ENCODE data around the gene CYTH1.

GRCh38 chr17:78742901-78743300, 39.2 kb downstream of the CYTH1 start:
- TF ChIP-seq CTCF (IDR thresholded peaks at IDR 0.05), result no peak
- no peak for TF ChIP-seq POLR2A (IDR thresholded peaks at IDR 0.05)
